GM12891 (cell line): ENCODE measurements around the gene UBE2E1.

ENCODE experiments used
- POLR2A ChIP-seq: IDR thresholded peaks from 2 replicates; pipeline ENCODE4 v1.6.1; 2011; ENCODE audit warnings: low read depth, low read length, control low read depth
- POLR2AphosphoS5 ChIP-seq: IDR thresholded peaks from 2 replicates; pipeline ENCODE4 v1.6.1; 2011; ENCODE audit warnings: low read depth, low read length, control low read depth
- TAF1 ChIP-seq: IDR thresholded peaks from 2 replicates; pipeline ENCODE4 v1.6.1; 2011; ENCODE audit warnings: low read depth, low read length, control low read depth

- TF ChIP-seq POLR2AphosphoS5: no peak
- no peak for TF ChIP-seq POLR2A
- TF ChIP-seq TAF1: no peak
Observed at GRCh38 chr3:23882487-23882918, 76.7 kb downstream of the UBE2E1 start.
